C4-2B (cell line): Measurements from ENCODE around the gene CLEC2A.

Source experiments
- H3K27ac ChIP-seq: fragments of 450-650 bp; 2 replicates; pipeline ENCODE4 v1.5.1; 2017
- ZFX ChIP-seq: fragments of 450-650 bp; IDR thresholded peaks from 2 replicates; pipeline ENCODE4 v1.6.1; 2017
- TF ChIP-seq, protein P1 (sequence below): fragments of 450-650 bp; conservative IDR thresholded peaks from 2 replicates; pipeline ENCODE4 v1.5.1; 2017; ENCODE audit warnings: mild to moderate bottlenecking

CLEC2A gene

DNA sequence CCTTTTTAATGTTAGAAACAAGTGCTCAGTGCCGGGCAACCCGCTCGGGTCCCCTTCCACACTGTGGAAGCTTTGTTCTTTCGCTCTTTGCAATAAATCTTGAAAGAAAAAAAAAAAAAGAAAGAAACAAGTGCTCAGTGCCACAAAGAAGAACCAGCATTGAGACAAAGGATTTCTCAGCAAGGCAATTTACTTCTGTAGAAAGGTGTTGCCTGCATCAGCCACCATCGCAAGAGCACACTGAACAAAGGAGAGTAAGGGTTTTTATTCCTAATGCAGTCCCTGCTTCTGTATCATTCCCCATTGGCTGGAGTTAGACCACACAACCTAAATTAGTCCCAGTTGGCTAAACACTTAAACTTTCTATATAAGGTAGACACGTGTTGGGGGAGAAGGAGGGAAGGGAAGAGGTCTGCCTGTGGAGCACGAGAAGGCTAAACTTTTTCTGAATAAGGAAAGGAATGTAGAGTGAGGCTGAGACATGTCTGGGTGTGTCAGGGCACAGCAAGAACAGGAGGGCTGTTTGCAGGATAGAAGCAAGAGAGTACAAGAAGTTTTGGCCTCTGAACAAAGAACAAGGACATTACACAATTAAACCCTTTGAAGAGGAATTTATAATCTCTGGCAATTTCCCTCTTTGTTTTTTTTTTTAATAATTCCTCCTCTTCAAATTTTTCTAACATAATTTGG lies 29.5 kb downstream of the CLEC2A start:
- TF ChIP-seq, protein P1, sequence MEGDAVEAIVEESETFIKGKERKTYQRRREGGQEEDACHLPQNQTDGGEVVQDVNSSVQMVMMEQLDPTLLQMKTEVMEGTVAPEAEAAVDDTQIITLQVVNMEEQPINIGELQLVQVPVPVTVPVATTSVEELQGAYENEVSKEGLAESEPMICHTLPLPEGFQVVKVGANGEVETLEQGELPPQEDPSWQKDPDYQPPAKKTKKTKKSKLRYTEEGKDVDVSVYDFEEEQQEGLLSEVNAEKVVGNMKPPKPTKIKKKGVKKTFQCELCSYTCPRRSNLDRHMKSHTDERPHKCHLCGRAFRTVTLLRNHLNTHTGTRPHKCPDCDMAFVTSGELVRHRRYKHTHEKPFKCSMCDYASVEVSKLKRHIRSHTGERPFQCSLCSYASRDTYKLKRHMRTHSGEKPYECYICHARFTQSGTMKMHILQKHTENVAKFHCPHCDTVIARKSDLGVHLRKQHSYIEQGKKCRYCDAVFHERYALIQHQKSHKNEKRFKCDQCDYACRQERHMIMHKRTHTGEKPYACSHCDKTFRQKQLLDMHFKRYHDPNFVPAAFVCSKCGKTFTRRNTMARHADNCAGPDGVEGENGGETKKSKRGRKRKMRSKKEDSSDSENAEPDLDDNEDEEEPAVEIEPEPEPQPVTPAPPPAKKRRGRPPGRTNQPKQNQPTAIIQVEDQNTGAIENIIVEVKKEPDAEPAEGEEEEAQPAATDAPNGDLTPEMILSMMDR = no peak
- TF ChIP-seq ZFX = no peak
- no peak overlapping the region for H3K27ac ChIP-seq

DNA sequence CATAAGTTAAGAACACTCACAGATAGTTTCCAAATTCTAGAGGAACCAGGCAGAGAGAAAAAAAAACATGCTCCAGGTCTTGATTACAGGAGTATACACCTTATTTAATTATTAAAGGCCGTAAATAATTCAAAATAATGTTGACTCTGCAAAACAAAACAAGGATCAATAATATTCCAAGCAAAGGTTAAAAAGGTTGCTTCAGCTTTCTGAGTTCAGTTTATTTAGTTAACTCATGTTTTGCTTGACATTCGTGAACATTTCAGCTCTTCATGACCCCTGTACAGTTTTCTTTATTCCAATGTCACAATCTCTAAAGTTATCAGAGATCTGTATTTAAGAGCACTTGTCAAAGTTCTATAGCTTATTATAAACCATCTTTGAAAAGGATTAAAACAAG lies 31.2 kb downstream of the CLEC2A start:
- H3K27ac ChIP-seq = no peak overlapping the region
- no peak for TF ChIP-seq ZFX
- TF ChIP-seq, protein P1 = no peak

DNA sequence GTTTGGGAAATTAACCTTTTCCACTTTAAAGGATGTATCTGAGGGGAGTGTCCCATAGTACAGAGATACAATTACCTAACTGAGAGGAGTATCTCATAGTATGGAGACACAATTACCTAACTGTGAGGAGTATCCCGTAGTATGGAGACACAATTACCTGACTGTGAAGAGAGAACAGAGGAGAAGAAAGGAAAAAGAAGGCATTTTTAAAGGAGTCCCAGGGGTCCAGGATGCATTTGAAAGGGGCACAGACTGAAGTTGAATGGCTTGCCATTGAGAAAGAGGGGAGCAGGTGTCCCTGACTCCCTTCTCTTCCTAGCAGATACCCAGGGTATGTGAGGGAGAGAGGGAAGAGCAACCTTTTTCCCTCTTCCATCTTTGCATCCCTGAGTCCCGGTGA lies 33.0 kb downstream of the CLEC2A start:
- TF ChIP-seq ZFX = no peak
- TF ChIP-seq, protein P1 = no peak
- no peak overlapping the region for H3K27ac ChIP-seq

DNA sequence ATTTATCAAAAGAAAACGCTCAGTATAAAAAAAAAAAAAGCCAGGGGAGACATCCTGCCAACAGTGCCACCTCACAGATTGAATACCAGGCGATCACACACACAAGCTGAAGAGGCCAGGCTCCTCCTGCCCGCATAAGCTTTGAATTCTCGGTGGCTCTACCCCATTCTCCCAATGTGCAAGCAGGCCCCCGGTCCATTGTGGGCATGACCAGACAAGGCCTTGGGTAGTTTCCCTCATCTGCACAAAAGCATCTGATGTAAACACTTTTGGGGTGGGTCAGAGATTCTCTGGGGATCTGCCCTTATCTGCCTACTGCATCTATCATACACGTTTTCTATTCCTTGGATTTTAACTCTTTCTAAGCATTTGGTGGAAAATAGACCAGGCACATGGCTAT lies 34.6 kb downstream of the CLEC2A start:
- H3K27ac ChIP-seq = no peak overlapping the region
- TF ChIP-seq, protein P1 = no peak
- no peak for TF ChIP-seq ZFX

DNA sequence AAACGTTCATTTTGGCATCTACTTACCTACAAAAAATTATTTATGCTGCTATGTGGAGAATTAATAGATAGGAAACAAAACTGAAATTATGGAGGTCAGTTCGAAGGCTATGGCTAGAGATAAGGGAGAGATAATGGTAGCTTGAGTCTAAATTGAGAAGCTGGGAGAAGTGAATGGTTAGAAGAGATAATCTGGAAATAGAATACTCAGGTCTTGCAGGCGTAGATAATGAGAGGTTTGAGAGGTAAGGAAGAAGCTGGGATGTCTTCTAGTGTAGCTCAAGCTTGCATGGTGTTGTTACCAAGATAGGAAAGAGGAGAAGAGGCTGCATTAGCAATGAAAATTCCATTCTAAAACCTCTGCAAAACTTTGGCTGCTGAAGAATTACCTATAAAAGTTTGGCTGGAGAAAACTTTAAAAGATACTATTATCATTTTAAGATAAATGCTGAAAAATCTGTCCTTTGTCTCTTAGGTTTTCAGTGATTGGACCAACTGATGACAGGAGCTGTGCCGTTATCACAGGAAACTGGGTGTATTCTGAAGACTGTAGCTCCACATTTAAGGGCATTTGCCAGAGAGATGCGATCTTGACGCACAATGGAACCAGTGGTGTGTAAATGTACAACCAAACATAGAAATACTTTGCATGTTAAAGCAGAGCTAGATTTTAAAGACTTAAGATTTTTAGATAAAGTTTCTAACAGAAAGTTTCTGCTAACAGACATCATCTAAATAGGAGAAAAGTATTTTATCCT lies 36.8 kb downstream of the CLEC2A start:
- no peak for TF ChIP-seq ZFX
- TF ChIP-seq, protein P1 = no peak

DNA sequence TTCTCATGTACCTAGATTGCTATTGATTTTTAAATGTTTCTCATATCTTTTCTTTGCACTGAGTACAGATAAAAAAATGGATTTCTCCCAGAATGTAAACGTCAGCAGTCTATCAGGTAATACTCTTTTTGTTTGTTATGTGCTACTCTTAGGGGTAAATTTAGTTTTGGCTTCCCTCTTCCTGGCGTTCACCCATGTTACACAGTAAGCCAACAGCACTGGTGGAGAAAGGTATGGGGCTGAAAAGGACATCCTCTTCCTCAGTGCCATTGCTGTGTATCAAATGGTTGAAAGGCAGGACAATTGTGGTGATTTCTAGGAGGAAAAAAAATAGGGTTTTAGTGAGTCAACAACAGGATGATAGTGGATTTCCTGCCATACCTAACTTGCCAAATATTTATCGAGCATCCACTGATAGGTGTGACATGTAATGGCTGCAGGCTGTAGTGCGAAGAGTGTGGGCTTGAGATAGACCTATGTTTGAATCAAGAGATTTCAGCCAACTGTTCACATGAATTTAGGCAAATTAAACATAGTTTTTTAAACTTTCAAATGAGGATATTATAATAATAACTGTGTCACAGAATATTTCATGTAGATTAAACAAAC lies 43.4 kb downstream of the CLEC2A start:
- TF ChIP-seq, protein P1 = no peak
- no peak for TF ChIP-seq ZFX
- H3K27ac ChIP-seq = no peak overlapping the region

More for the DNA sequence above, 36.8 kb downstream of the CLEC2A start:
- H3K27ac ChIP-seq = no peak overlapping the region

DNA sequence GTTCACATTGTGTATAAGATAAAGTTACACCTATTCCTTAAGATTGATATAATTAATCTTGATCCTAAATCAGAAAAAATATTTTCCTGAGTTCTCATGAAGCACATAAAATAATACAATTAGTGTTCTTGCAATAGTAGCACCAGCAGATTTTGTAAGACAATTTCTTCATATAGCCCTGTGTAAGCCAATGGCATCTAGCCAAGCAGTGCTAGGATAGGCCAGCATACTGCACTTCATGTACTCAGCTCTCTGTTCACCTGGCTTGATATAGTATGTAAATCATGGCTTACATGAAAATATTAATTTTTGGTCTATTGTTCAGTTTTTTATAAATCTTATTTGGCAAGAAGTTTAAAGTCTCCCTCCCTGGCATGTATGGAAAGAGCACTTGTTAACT lies 49.0 kb downstream of the CLEC2A start:
- H3K27ac ChIP-seq = no peak overlapping the region
- TF ChIP-seq, protein P1 = no peak
- TF ChIP-seq ZFX = no peak
